CD4-positive, alpha-beta T cell treated with Interleukin-15 for 4 hours (primary cell): ENCODE data around the gene FIGNL2.

Experiments used
- DNase-seq: peaks from one replicate; pipeline ENCODE4 v3.0.0-alpha.2; 2020; ENCODE audit warnings: low spot score

The FIGNL2 gene

DNA sequence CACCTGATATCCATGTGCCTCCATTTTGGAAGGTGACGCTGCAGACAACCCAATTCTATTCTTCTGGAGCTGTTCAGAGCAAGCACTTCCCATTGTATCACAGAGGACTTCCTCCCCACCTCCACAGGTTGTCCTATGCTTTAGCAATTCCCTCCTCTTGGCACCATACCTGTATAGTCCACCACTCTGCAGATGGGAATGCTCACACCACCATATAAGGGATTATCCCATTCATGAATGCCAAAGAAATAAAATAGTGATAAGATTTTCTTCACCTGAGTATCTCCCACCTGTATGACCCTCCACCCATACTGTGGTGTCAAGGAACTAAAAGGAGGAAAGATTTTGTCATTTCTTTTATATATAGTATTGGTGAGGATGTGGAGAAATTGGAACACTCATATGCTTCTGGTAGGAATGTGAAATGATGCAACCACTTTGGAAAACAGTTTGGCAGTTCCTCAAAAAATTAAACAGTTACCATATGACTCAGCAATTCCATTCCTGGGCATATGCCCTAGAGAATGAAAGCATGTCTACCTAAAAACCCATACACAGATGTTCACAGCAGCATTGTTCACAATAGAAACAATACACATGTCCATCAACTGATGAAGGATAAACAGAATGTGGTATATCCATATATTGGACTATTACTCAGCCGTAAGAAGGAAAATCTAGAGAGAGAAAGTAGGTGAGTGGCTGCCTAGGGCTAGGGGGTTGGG, 75.2 kb downstream of the FIGNL2 start:
- no peak for DNase-seq

DNA sequence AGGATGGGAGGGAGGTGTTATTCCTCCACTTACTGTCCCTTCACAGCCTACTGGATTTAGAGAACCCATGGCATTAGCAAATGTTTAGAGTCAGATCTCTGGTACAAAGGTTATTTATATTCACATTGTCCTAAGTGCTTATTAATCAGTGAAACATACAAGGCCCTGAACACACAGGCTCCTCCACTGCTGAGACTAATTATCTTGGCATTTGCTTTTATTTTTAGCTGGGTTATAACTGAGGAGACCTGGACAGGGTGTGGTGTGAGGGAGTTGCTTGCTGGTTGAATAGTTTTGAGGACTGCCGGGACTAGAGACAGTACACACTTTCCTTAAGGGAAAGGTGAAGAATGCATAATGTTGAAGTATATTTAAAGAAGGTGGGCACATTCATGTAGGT, 77.5 kb downstream of the FIGNL2 start:
- no peak for DNase-seq
